Midbrain (tissue), 1 donor: ENCODE measurements around the gene GALNT18.

Source experiments
- DNase-seq: peaks from one replicate; lab custom pipeline; 2025; lab: John Stamatoyannopoulos, UW

The GALNT18 gene

GRCh38 chr11:11621573-11622339, at the start of gene GALNT18:
GALNT18 (minus strand) TSS chr11:11622005.
- peak; percentile 96 for DNase-seq

GRCh38 chr11:11670574-11670973, 48.8 kb upstream of the GALNT18 start:
- no peak for DNase-seq

GRCh38 chr11:11669233-11669846, 47.5 kb upstream of the GALNT18 start:
- DNase-seq: no peak

- DNase-seq: no peak
Measured at GRCh38 chr11:11668781-11669180, 47.0 kb upstream of the GALNT18 start.

GRCh38 chr11:11668274-11668673, 46.5 kb upstream of the GALNT18 start:
- DNase-seq: no peak

- no peak for DNase-seq
Measured at GRCh38 chr11:11667056-11667455, 45.3 kb upstream of the GALNT18 start.

- no peak for DNase-seq
Measured at GRCh38 chr11:11665407-11665806, 43.6 kb upstream of the GALNT18 start.

GRCh38 chr11:11663907-11664306, 42.1 kb upstream of the GALNT18 start:
- DNase-seq: no peak

GRCh38 chr11:11662578-11662977, 40.8 kb upstream of the GALNT18 start:
- no peak for DNase-seq

- no peak for DNase-seq
Measured at GRCh38 chr11:11661326-11662040, 39.7 kb upstream of the GALNT18 start.

GRCh38 chr11:11660363-11660740, 38.5 kb upstream of the GALNT18 start:
- no peak for DNase-seq

GRCh38 chr11:11659567-11660362, 38.0 kb upstream of the GALNT18 start:
- no peak for DNase-seq

- DNase-seq: no peak
Measured at GRCh38 chr11:11657218-11657955, 35.6 kb upstream of the GALNT18 start.

- peak; percentile 41 for DNase-seq
Measured at GRCh38 chr11:11641581-11641980, 19.8 kb upstream of the GALNT18 start.

GRCh38 chr11:11640996-11641395, 19.2 kb upstream of the GALNT18 start:
- peak; percentile 67 for DNase-seq

- DNase-seq: no peak
Measured at GRCh38 chr11:11640152-11640551, 18.3 kb upstream of the GALNT18 start.

GRCh38 chr11:11636671-11637070, 14.9 kb upstream of the GALNT18 start:
- no peak for DNase-seq

- DNase-seq: no peak
Measured at GRCh38 chr11:11635443-11635842, 13.6 kb upstream of the GALNT18 start.

- DNase-seq: no peak
Measured at GRCh38 chr11:11629368-11629767, 7.6 kb upstream of the GALNT18 start.

- DNase-seq: no peak
Measured at GRCh38 chr11:11628651-11629050, 6.8 kb upstream of the GALNT18 start.

- DNase-seq: no peak
Measured at GRCh38 chr11:11626128-11626527, 4.3 kb upstream of the GALNT18 start.

- DNase-seq: no peak
Measured at GRCh38 chr11:11624926-11625325, 3.1 kb upstream of the GALNT18 start.
